Panc1 (cell line): ENCODE data around the gene ESAM.

ENCODE experiments used
- CTCF ChIP-seq: fragments of 450-650 bp; IDR thresholded peaks from 2 replicates; pipeline ENCODE4 v1.5.1; 2017; ENCODE audit warnings: mild to moderate bottlenecking
- POLR2AphosphoS5 ChIP-seq: IDR thresholded peaks from 2 replicates; pipeline ENCODE4 v1.6.1; 2012; ENCODE audit warnings: mild to moderate bottlenecking, low read depth, low read length, moderate library complexity

- TF ChIP-seq POLR2AphosphoS5, result no peak
- TF ChIP-seq CTCF, result no peak
Observed at GRCh38 chr11:124742555-124742954, 19.5 kb downstream of the ESAM start.
